ENCODE data around the gene POU2F1.

The POU2F1 gene

GRCh38 chr1:167404161-167404888 lies 183.6 kb downstream of the POU2F1 start:
- no peak for DNase-seq
- no peak overlapping the region for H3K27ac ChIP-seq (ENCODE audit: low read length)
- no peaks in the 10 kb centered on the region for H3K36me3 ChIP-seq (replicated peaks; ENCODE audit: insufficient read depth, low read length)
- H3F3A ChIP-seq (ENCODE audit: insufficient read depth, low read length), result no peaks in the 10 kb centered on the region
- no peak overlapping the region for H3K4me3 ChIP-seq (ENCODE audit: low read length)
- H3K9ac ChIP-seq (ENCODE audit: low read length), result no peak overlapping the region
- no peak overlapping the region for H3K4me2 ChIP-seq (ENCODE audit: low read depth, low read length)
- no peaks in the 10 kb centered on the region for H3K9me3 ChIP-seq (replicated peaks; ENCODE audit: insufficient read depth, low read length)
- TF ChIP-seq EZH2 (optimal IDR thresholded peaks at IDR 0.05; ENCODE audit: low read depth, low read length), result no peak
- TF ChIP-seq CTCF (IDR thresholded peaks at IDR 0.05; ENCODE audit: low read length), result no peak
- no peak for TF ChIP-seq EZH2phosphoT487 (IDR thresholded peaks at IDR 0.05; ENCODE audit: low read length)
- no peaks in the 10 kb centered on the region for H3K9me2 ChIP-seq (replicated peaks; ENCODE audit: insufficient read depth, low read length)
- H3K27me3 ChIP-seq (replicated peaks; ENCODE audit: insufficient read depth, low read length), result no peaks in the 10 kb centered on the region
- H3K4me1 ChIP-seq (ENCODE audit: low read length), result peaks cover 7% of the 10 kb centered on the region; the same call in 1 of the 2 replicates
- H3K79me2 ChIP-seq (ENCODE audit: low read length), result no peaks in the 10 kb centered on the region
- H4K20me1 ChIP-seq (ENCODE audit: insufficient read depth, low read length), result no peaks in the 10 kb centered on the region
- H2AFZ ChIP-seq (ENCODE audit: low read length), result no peak overlapping the region

DNA sequence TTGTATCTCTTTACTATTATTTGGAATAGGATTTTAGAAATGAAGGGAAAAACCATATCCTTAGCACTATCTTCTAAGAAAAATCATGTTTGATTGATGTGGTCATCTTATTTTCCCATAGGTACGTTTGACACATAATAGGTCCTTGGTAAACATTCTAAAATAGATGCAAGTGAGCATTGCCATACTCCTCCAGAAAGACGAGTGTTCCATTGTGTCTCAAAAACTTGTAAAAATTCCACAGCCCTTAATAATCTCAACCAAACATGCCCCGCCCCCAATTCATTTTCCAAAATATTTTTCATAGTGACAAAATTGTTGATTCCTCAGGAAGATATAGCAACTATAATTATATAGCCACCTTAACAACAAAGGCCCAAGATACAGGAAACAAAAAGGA lies 184.2 kb downstream of the POU2F1 start:
- H3K27ac ChIP-seq (ENCODE audit: low read length), result no peak overlapping the region
- no peaks in the 10 kb centered on the region for H3K79me2 ChIP-seq (ENCODE audit: low read length)
- no peak overlapping the region for H3K9ac ChIP-seq (ENCODE audit: low read length)
- no peaks in the 10 kb centered on the region for H3K36me3 ChIP-seq (replicated peaks; ENCODE audit: insufficient read depth, low read length)
- no peak overlapping the region for H3K4me2 ChIP-seq (ENCODE audit: low read depth, low read length)
- no peak for DNase-seq
- H3K27me3 ChIP-seq (replicated peaks; ENCODE audit: insufficient read depth, low read length), result no peaks in the 10 kb centered on the region
- H3K9me2 ChIP-seq (replicated peaks; ENCODE audit: insufficient read depth, low read length), result no peaks in the 10 kb centered on the region
- TF ChIP-seq CTCF (IDR thresholded peaks at IDR 0.05; ENCODE audit: low read length), result no peak
- no peak for TF ChIP-seq EZH2phosphoT487 (IDR thresholded peaks at IDR 0.05; ENCODE audit: low read length)
- no peak for TF ChIP-seq EZH2 (optimal IDR thresholded peaks at IDR 0.05; ENCODE audit: low read depth, low read length)
- H4K20me1 ChIP-seq (ENCODE audit: insufficient read depth, low read length), result no peaks in the 10 kb centered on the region
- no peaks in the 10 kb centered on the region for H3F3A ChIP-seq (ENCODE audit: insufficient read depth, low read length)
- no peak overlapping the region for H2AFZ ChIP-seq (ENCODE audit: low read length)
- H3K4me3 ChIP-seq (ENCODE audit: low read length), result no peak overlapping the region
- no peaks in the 10 kb centered on the region for H3K9me3 ChIP-seq (replicated peaks; ENCODE audit: insufficient read depth, low read length)
- H3K4me1 ChIP-seq (ENCODE audit: low read length), result peaks cover 7% of the 10 kb centered on the region; the same call in 1 of the 2 replicates

GRCh38 chr1:167408355-167408754 lies 187.7 kb downstream of the POU2F1 start:
- Histone ChIP-seq H3K9me3 (replicated peaks; ENCODE audit: insufficient read depth, low read length) (no peaks in the 10 kb centered on the region), H3F3A (ENCODE audit: insufficient read depth, low read length) (no peaks in the 10 kb centered on the region), H4K20me1 (ENCODE audit: insufficient read depth, low read length) (no peaks in the 10 kb centered on the region), H2AFZ (ENCODE audit: low read length) (no peak overlapping the region), H3K9me2 (replicated peaks; ENCODE audit: insufficient read depth, low read length) (no peaks in the 10 kb centered on the region), H3K79me2 (ENCODE audit: low read length) (no peaks in the 10 kb centered on the region), H3K9ac (ENCODE audit: low read length) (no peak overlapping the region), H3K4me2 (ENCODE audit: low read depth, low read length) (no peak overlapping the region), H3K27me3 (replicated peaks; ENCODE audit: insufficient read depth, low read length) (no peaks in the 10 kb centered on the region), H3K4me1 (ENCODE audit: low read length) (no peaks in the 10 kb centered on the region), H3K4me3 (ENCODE audit: low read length) (no peak overlapping the region), H3K27ac (ENCODE audit: low read length) (no peak overlapping the region), H3K36me3 (replicated peaks; ENCODE audit: insufficient read depth, low read length) (no peaks in the 10 kb centered on the region)
- no peak for DNase-seq
- TF ChIP-seq CTCF (IDR thresholded peaks at IDR 0.05; ENCODE audit: low read length), result no peak
- TF ChIP-seq EZH2phosphoT487 (IDR thresholded peaks at IDR 0.05; ENCODE audit: low read length), result no peak
- TF ChIP-seq EZH2 (optimal IDR thresholded peaks at IDR 0.05; ENCODE audit: low read depth, low read length), result no peak
